ENCODE data around the gene MARK4.

GRCh38 chr19:45279587-45280192 lies 28.6 kb downstream of the MARK4 start:
- no peak for TF ChIP-seq CTCF (IDR thresholded peaks at IDR 0.05)
- no peak for TF ChIP-seq POLR2A (IDR thresholded peaks at IDR 0.05)

Data from transverse colon (tissue), 3 donors.